Peyer's patch (tissue), 4 donors: ENCODE measurements around the gene STPG3. TPM values are rescaled to one million over a fixed set of nuclear protein-coding genes. Genes with fewer than 3 reads are reported as not detected.

ENCODE experiments used
- DNase-seq, 3 donors: peaks; one replicate each; pipeline ENCODE4 v3.0.0-alpha.2; 2017 to 2019
- H3K27ac ChIP-seq, 4 donors: fragments of 200-600 bp; sonication (generic); one replicate each; pipeline ENCODE4 v1.5.1; 2016 to 2019
- H3K27me3 ChIP-seq, 2 donors: fragments of 200-600 bp; sonication (generic); one replicate each; pipeline ENCODE4 v1.5.1; 2019
- H3K36me3 ChIP-seq, 3 donors: fragments of 200-600 bp; sonication (generic); one replicate each; pipeline ENCODE4 v1.5.1; 2016 to 2019
- H3K4me1 ChIP-seq, 4 donors: fragments of 200-600 bp; sonication (generic); one replicate each; pipeline ENCODE4 v1.5.1; 2016 to 2019
- H3K4me3 ChIP-seq, 4 donors: fragments of 200-600 bp; sonication (generic); 1 replicate in 3 of 4; 2 replicates in 1 of 4; pipeline ENCODE4 v1.5.1; 2016 to 2019; ENCODE audit warnings: mild to moderate bottlenecking in 1 of 4
- H3K9me3 ChIP-seq, 4 donors: fragments of 200-600 bp; sonication (generic); one replicate each; pipeline ENCODE4 v1.5.1; 2016 to 2019; ENCODE audit warnings: mild to moderate bottlenecking in 1 of 4
- CTCF ChIP-seq, 6 experiments: fragments of 450-650 bp in 4 of 6; fragments of 200-600 bp in 2 of 6; sonication (generic) in 1 of 6; IDR thresholded peaks; one replicate each; pipeline ENCODE4 v1.5.1; 2017 to 2019; ENCODE audit warnings: antibody characterized with exemption in 6 of 6, mild to moderate bottlenecking in 3 of 6, moderate library complexity in 1 of 6
- POLR2A ChIP-seq, 2 donors: fragments of 450-650 bp; IDR thresholded peaks; one replicate each; pipeline ENCODE4 v1.5.1; 2017; ENCODE audit warnings: antibody characterized with exemption in 2 of 2, mild to moderate bottlenecking in 2 of 2, moderate library complexity in 2 of 2
- total RNA-seq, 4 donors: library from RNA; depleted of rRNA; stranded (reverse); fragments of >200 nt; gene quantifications; one replicate each; pipeline ENCODE4 v1.1.0, GENCODE V29; 2016

STPG3 gene
- total RNA-seq, 4 donors from 2014 or later = not detected

DNA sequence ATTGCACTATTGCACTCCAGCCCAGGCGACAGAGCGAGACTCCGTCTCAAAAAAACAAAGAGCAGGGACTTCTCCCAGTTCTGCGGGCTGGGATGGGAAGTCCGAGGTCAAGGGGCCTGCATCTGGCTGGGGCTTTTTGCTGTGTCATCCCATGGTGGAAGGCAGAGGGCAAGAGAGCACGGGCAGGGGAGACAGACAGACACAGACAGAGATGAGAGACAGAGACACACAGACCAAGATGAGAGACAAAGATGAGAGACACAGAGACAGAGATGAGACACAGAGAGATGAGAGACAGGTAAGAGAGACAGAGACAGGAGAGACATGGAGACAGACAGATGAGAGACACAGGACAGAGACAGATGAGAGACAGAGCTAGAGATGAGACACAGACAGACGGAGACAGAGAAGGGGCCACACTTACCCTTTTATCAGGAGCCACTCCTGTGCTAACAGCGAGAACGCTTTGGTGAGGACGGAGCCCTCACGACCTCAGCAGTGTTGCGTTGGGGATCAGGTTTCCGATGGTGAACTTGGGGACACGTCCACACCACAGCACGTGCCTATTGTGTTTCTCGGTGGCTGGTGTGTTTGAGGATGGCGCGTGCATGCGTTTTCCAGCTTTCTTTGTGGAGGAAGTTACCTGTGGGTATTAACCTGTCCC is 17.6 kb downstream of the STPG3 start:
- H3K4me3 ChIP-seq = peak overlapping the region in 3 of 4 donors; percentile 14 to 36 (median 20)
- H3K4me1 ChIP-seq = peaks cover 0 to 24% (median 10%) of the 10 kb centered on the region in 4 donors
- no peak for DNase-seq
- TF ChIP-seq POLR2A (IDR thresholded peaks at IDR 0.05) (no peak), CTCF (IDR thresholded peaks at IDR 0.05) (no peak)
- peaks cover 0 to 58% (median 0%) of the 10 kb centered on the region in 3 donors for H3K36me3 ChIP-seq
- no peaks in the 10 kb centered on the region for H3K9me3 ChIP-seq
- H3K27me3 ChIP-seq = no peaks in the 10 kb centered on the region
- H3K27ac ChIP-seq = peak overlapping the region; percentile 50 to 66 (median 59)

DNA sequence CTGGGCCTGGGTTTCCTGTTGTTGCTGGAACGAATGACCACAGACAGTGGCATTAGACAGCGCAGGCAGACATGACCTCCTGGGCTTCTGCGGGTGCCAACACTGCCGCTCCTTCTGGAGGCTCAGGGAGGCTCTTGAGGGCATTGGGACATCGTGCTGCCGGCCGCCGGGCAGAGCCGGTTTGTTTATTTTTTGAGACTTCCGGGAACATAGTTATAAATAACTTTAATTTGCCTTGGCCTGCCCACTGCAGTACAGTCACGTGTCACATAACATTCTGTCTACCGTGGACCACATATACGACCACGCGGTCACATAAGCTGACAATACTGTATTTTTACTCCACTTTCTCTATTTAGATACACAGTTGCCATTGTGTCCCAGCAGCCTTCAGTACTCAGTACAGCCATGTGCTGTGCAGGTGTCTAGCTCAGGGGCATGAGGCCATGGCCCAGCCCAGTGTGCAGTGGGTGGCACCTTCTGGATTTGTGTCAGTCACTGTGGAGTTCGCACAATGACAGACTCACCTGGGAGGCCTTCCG is 18.2 kb downstream of the STPG3 start:
- no peaks in the 10 kb centered on the region for H3K27me3 ChIP-seq
- H3K27ac ChIP-seq = peak overlapping the region; percentile 50 to 66 (median 59)
- DNase-seq = peak in 2 of 3 donors; percentile 69 to 77
- peaks cover 3 to 24% (median 12%) of the 10 kb centered on the region in 4 donors for H3K4me1 ChIP-seq
- TF ChIP-seq POLR2A (IDR thresholded peaks at IDR 0.05) = no peak
- no peak for TF ChIP-seq CTCF (IDR thresholded peaks at IDR 0.05)
- H3K9me3 ChIP-seq = no peaks in the 10 kb centered on the region
- peaks cover 0 to 51% (median 0%) of the 10 kb centered on the region in 3 donors for H3K36me3 ChIP-seq
- H3K4me3 ChIP-seq = peak overlapping the region in 3 of 4 donors; percentile 14 to 36 (median 20)

- H3K4me3 ChIP-seq = no peak overlapping the region
- no peak for DNase-seq
- TF ChIP-seq POLR2A (IDR thresholded peaks at IDR 0.05) = no peak
- TF ChIP-seq CTCF (IDR thresholded peaks at IDR 0.05) = no peak
- peaks cover 6 to 30% (median 13%) of the 10 kb centered on the region in 4 donors for H3K4me1 ChIP-seq
- no peaks in the 10 kb centered on the region for H3K27me3 ChIP-seq
- H3K9me3 ChIP-seq = no peaks in the 10 kb centered on the region
- H3K27ac ChIP-seq = no peak overlapping the region
- H3K36me3 ChIP-seq = peaks cover 0 to 35% (median 0%) of the 10 kb centered on the region in 3 donors
Measured at GRCh38 chr9:137270929-137271695, 20.0 kb downstream of the STPG3 start.

DNA sequence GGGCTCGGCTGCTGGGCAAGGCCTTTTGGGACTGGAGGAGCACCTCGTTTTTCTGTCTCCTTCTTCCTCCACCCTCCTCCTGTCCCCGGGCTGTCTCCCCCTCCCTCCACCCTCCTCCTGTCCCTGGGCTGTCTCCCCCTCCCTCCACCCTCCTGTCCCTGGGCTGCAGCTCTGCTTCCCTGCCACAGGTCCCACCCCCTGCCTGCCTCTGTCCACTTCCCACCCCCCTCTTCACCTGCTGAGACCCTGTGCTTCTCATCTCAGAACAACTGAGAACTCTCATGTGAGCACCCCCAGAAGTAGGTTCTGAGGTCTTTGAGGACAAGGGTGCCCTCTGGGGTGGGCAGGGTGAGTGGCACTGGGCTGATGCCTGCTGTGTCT is 20.6 kb downstream of the STPG3 start:
- no peak overlapping the region for H3K27ac ChIP-seq
- no peak for DNase-seq
- no peaks in the 10 kb centered on the region for H3K9me3 ChIP-seq
- TF ChIP-seq POLR2A (IDR thresholded peaks at IDR 0.05) (no peak), CTCF (IDR thresholded peaks at IDR 0.05) (no peak)
- peaks cover 11 to 36% (median 18%) of the 10 kb centered on the region in 4 donors for H3K4me1 ChIP-seq
- peaks cover 0 to 29% (median 0%) of the 10 kb centered on the region in 3 donors for H3K36me3 ChIP-seq
- H3K4me3 ChIP-seq = no peak overlapping the region
- no peaks in the 10 kb centered on the region for H3K27me3 ChIP-seq

- no peak overlapping the region for H3K4me3 ChIP-seq
- H3K36me3 ChIP-seq = peaks cover 0 to 23% (median 0%) of the 10 kb centered on the region in 3 donors
- H3K9me3 ChIP-seq = no peaks in the 10 kb centered on the region
- H3K27ac ChIP-seq = no peak overlapping the region
- peaks cover 17 to 43% (median 22%) of the 10 kb centered on the region in 4 donors for H3K4me1 ChIP-seq
- no peak for DNase-seq
- TF ChIP-seq CTCF (IDR thresholded peaks at IDR 0.05) = no peak
- no peak for TF ChIP-seq POLR2A (IDR thresholded peaks at IDR 0.05)
- no peaks in the 10 kb centered on the region for H3K27me3 ChIP-seq
Measured at GRCh38 chr9:137272241-137273094, 21.4 kb downstream of the STPG3 start.
